ENCODE data around the gene TNRC18.

The TNRC18 gene

DNA sequence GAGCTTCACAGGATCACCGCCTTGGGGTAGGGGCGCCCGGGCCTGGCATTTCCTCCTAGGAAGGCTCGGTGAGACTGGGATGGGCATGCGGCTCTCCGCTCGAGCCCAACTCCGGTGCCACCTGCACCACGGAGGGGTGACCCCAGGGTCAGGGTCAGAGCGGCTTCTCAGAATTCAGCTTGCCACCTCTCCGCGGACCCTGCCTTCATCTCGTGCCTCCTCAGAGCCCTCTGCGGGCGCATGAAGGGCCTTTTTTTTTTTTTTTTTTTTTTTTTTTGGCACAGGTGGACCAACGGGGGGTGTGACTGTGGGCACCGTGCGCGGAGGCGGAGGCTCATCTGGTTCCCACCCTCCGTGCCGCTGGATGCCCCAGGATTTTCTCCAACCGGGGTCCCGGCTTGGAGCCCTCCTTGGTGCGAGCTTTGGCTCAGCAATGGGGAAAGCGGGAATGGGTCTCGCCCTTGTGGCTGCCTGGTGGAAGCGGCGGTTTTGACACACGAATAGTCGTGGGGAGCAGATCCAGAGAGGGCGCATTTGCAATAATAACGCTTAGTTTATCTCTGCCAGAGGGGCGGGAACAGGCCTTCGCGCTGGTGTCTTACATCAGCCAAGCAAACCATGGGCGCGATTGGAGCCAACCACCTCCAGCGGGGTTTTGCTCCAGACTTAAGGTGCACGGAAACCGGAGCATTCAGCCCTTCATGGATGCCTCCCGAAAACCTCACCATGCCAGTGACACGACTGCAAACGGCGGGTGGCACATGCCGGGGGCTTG is 5.0 kb upstream of the TNRC18 start:
- peak; percentile 85 for DNase-seq
- Histone ChIP-seq H3K36me3 (no peaks in the 10 kb centered on the region), H3K4me3 (ENCODE audit: low read depth, low read length) (peak overlapping the region; percentile 64), H3K27me3 (no peaks in the 10 kb centered on the region), H3K4me1 (no peaks in the 10 kb centered on the region), H3K9me3 (no peaks in the 10 kb centered on the region)
- TF ChIP-seq, protein P1, sequence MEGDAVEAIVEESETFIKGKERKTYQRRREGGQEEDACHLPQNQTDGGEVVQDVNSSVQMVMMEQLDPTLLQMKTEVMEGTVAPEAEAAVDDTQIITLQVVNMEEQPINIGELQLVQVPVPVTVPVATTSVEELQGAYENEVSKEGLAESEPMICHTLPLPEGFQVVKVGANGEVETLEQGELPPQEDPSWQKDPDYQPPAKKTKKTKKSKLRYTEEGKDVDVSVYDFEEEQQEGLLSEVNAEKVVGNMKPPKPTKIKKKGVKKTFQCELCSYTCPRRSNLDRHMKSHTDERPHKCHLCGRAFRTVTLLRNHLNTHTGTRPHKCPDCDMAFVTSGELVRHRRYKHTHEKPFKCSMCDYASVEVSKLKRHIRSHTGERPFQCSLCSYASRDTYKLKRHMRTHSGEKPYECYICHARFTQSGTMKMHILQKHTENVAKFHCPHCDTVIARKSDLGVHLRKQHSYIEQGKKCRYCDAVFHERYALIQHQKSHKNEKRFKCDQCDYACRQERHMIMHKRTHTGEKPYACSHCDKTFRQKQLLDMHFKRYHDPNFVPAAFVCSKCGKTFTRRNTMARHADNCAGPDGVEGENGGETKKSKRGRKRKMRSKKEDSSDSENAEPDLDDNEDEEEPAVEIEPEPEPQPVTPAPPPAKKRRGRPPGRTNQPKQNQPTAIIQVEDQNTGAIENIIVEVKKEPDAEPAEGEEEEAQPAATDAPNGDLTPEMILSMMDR (IDR thresholded peaks at IDR 0.05; ENCODE audit: low read depth, low read length), result peak; percentile 29; the same call in 1 of the 2 replicates

DNA sequence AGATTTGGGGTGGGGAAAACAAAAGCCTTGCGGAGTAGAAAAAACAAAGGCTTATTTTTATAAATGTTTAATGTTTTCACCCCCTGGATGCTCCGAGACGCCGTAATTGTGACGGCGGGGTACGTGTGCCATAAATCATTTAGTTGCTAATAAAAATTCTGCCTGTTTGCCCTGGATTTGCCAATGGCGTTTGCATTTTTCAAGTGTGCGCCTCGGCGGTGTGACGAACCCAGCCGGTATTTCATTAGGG is 2.5 kb upstream of the TNRC18 start:
- no peaks in the 10 kb centered on the region for H3K9me3 ChIP-seq
- H3K4me1 ChIP-seq, result no peaks in the 10 kb centered on the region
- H3K4me3 ChIP-seq (ENCODE audit: low read depth, low read length), result peak overlapping the region; percentile 64
- no peaks in the 10 kb centered on the region for H3K36me3 ChIP-seq
- DNase-seq, result no peak
- TF ChIP-seq, protein P1 (IDR thresholded peaks at IDR 0.05; ENCODE audit: low read depth, low read length), result no peak
- peaks cover 5% of the 10 kb centered on the region; the same call in 1 of the 2 replicates for H3K27me3 ChIP-seq

DNA sequence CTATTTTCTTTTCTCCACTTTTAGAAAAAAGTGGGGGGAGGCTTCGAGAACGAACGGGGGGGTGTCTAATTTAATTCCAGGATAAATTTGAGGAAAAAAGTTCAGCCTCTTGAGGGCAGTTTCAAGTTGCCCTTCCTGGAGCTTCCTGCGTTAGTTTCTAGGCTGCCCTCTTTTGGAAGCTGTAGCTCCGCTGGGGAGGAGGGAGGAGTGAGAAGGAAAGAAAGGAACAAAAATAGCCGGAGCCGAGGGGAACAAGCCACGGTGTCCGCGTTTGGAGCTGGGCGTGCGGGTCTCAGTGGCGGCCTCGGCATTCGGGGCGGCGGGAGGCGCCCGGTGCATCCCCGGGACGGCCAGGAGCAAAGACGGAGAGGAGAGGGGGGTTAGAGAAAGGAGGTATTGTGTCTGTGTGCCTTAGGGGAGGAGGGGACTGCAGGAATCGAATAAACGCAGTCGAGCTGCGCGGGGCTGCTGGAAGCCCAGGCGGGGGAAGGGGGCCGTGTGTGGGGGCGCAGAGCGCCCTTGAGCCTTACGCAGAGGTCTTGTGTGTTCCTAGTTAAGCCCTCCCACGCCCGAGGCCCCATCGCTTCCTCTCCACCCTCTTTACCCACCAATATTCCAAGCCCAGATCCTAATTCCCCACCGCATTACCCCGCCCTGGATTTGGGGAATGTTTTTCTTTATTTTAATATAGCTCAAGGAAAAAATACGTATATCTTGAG is 2.0 kb upstream of the TNRC18 start:
- Histone ChIP-seq H3K4me1 (no peaks in the 10 kb centered on the region), H3K9me3 (no peaks in the 10 kb centered on the region), H3K36me3 (no peaks in the 10 kb centered on the region), H3K27me3 (peaks cover 10% of the 10 kb centered on the region), H3K4me3 (ENCODE audit: low read depth, low read length) (peak overlapping the region; percentile 64)
- DNase-seq, result peak; percentile 83
- TF ChIP-seq, protein P1 (IDR thresholded peaks at IDR 0.05; ENCODE audit: low read depth, low read length), result no peak

DNA sequence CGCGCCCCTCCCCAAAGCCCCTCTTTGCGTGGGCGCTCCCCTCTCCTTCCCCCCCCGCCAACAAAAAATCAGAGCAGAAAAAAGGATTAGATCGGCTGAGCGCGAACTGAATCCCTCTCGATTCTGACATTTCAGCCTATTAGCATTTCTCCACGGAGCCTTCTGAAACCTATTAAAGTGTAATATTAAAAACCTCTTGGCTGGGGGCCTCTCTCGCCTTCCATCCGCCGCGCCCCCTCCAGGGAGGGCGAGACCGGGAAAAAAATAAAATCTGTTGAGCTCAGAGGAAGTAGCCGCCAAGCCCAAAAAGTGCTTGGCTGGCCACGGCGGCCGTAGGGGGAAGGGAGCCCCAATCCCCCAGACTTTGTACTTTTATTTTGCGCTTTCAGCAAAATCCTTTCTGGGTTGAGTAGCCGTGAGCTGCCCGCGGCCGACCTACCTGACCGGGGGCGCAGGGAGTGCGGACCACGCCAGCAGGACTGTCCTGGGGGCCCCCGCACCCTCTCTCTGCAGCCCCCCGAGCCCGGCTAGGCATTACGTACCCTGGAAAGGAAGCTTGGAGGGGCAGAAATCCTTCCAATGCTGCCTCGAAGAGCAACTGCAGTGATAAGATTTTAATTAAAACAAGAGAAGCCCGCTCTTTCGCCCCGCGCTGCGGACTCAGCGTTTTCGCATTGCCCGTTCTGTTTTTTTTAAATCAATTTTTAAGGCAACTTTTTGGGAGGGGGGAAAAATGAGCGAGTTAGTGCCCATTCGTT is 1.3 kb upstream of the TNRC18 start:
- Histone ChIP-seq H3K4me1 (no peaks in the 10 kb centered on the region), H3K9me3 (no peaks in the 10 kb centered on the region), H3K4me3 (ENCODE audit: low read depth, low read length) (peak overlapping the region; percentile 64), H3K36me3 (no peaks in the 10 kb centered on the region), H3K27me3 (peaks cover 17% of the 10 kb centered on the region)
- no peak for DNase-seq
- TF ChIP-seq, protein P1 (IDR thresholded peaks at IDR 0.05; ENCODE audit: low read depth, low read length), result no peak

DNA sequence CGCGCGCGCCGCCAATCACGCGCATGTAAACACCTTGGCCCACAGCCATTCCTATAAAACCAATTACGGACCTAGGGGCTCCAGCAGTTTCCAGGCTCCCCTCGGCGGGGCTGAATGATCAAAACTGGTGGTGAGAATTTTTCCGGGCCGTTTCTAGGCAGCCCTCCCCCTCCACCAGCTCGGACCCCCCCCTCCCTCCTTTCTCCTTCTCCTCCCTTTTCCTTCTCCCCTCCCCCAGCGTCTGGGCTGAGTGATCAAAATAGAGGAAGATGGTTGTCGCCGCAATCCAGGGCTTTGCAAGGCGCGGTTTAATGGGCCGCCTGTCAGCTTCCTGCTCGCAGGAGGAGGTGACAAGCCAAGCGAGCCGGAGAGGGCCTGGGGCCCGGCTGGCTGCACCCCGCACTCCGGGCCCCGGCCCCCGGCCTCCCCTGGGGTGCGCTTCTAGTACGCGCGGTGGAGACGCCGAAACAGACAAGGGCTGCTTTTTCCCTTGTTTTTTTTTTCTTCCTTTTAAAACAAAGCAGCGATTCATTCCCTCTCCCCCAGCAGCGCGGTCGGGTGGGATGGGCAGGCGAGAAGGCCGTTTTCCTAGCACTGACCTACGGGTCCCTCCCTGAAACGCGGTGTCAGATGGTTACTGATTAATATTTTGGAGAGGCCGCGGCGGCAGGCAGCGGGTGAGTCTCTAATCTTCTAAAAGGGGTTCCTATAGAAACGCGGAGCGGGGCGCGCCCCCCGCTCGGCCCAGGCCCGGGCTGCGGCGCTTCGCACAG is 528 bp upstream of the TNRC18 start:
- TF ChIP-seq, protein P1 (IDR thresholded peaks at IDR 0.05; ENCODE audit: low read depth, low read length), result no peak
- H3K27me3 ChIP-seq, result peaks cover 25% of the 10 kb centered on the region
- DNase-seq, result peak; percentile 94
- peak overlapping the region; percentile 64 for H3K4me3 ChIP-seq (ENCODE audit: low read depth, low read length)
- peaks cover 2% of the 10 kb centered on the region; the same call in 1 of the 2 replicates for H3K4me1 ChIP-seq
- H3K9me3 ChIP-seq, result no peaks in the 10 kb centered on the region
- H3K36me3 ChIP-seq, result no peaks in the 10 kb centered on the region

Measured in BE2C (cell line).